ENCODE data around the gene SREBF1. TPM values are rescaled to one million over a fixed set of nuclear protein-coding genes. Genes with fewer than 3 reads are reported as not detected.

SREBF1 gene
- total and polyA plus RNA-seq, 2 of the 4 experiments (the other 2 are of a cell fraction) = 3.4 to 20.4 TPM

GRCh38 chr17:17886226-17886625 lies 49.4 kb upstream of the SREBF1 start:
- Histone ChIP-seq H2AFZ (replicated peaks; ENCODE audit: low read length, poor library complexity) (no peak overlapping the region), H4K8ac (ENCODE audit: low read depth in 2 of 2, low read length in 2 of 2) (no peak overlapping the region), H4K91ac (ENCODE audit: insufficient read depth, low read depth, low read length) (no peak overlapping the region), H2BK20ac (ENCODE audit: low read depth, low read length) (no peak overlapping the region), H3K27ac (ENCODE audit: insufficient read depth, low read length) (no peak overlapping the region), H3K14ac (replicated peaks; ENCODE audit: low read depth, low read length) (no peak overlapping the region), H3K4me3 (ENCODE audit: insufficient read depth, low read depth, low read length) (no peak overlapping the region), H2AK5ac (ENCODE audit: low read depth, low read length) (no peak overlapping the region), H3K27me3 (ENCODE audit: control insufficient read depth, insufficient read depth, low read length) (no peaks in the 10 kb centered on the region), H3K4me2 (ENCODE audit: low read depth, low read length) (no peak overlapping the region), H2AK9ac (replicated peaks; ENCODE audit: low read depth, low read length, poor library complexity) (no peak overlapping the region), H3K9me3 (ENCODE audit: control insufficient read depth, insufficient read depth, low read length) (no peaks in the 10 kb centered on the region), H2BK15ac (ENCODE audit: low read depth, low read length) (no peak overlapping the region), H4K20me1 (ENCODE audit: insufficient read depth, low read length) (0 out of 2 replicates have a peak, but pooled peaks cover 5% of the 10 kb centered on the region), H3K18ac (ENCODE audit: low read depth, low read length) (no peak overlapping the region), H3K23ac (ENCODE audit: low read depth, low read length) (no peak overlapping the region), H2BK5ac (ENCODE audit: low read depth, low read length, poor library complexity, severe bottlenecking) (no peak overlapping the region), H3K9me1 (ENCODE audit: insufficient read depth, low read length) (peaks cover 4% of the 10 kb centered on the region; the same call in 1 of the 2 replicates), H3K56ac (ENCODE audit: extremely low read depth, insufficient read depth, low read length) (no peak overlapping the region), H3K79me1 (ENCODE audit: low read depth in 1 of 2, low read length in 2 of 2) (peaks cover 0 to 2% of the 10 kb centered on the region in 2 experiments; a peak in 2 of 4 replicates), H3K4me1 (ENCODE audit: control insufficient read depth, insufficient read depth, low read length) (peaks cover 4% of the 10 kb centered on the region; the same call in 1 of the 2 replicates), H3K4ac (ENCODE audit: low read depth, low read length) (no peak overlapping the region), H3K9ac (ENCODE audit: low read depth, low read length) (no peak overlapping the region), H2BK120ac (ENCODE audit: low read depth, low read length) (no peak overlapping the region), H4K5ac (ENCODE audit: low read depth, low read length) (no peak overlapping the region), H3K36me3 (ENCODE audit: control insufficient read depth, insufficient read depth, low read length) (peaks cover 28% of the 10 kb centered on the region)
- BruUV-seq (replicated peaks) = no TSS peak
- ATAC-seq (ENCODE audit: low read depth) (no peak), DNase-seq (no peak)
- WGBS, 2 experiments (ENCODE audit: extremely low coverage in 2 of 2, insufficient read length in 1 of 2) = 71% methylated on average over 1 of the region's 6 CpGs; no CpG with 5 or more reads in 1 of the 2 experiments
- intact Hi-C loops (cut with micrococcal nuclease) = no loop called here
- in situ Hi-C loops (cut with MboI; ENCODE audit: low sequenced_read_pairs) = loop anchor here (25.0 kb wide), 1 partner anchor 524 kb away; no protein-coding TSS in a partner anchor
- dilution Hi-C loops (cut with HindIII; ENCODE audit: low sequenced_read_pairs, unreplicated experiment) = no loop called here
- ChIA-PET POLR2A (ENCODE audit: unreplicated experiment) (no interaction called here), CTCF (no interaction called here)
- TF ChIP-seq MXI1 (IDR thresholded peaks at IDR 0.05; ENCODE audit: borderline replicate concordance, low read depth, low read length) = no peak
- TF ChIP-seq POLR2A (IDR thresholded peaks at IDR 0.05; ENCODE audit: low read depth, low read length) = no peak
- TF ChIP-seq ELK1 (IDR thresholded peaks at IDR 0.05; ENCODE audit: borderline replicate concordance, low read depth, low read length) = no peak
- no peak for TF ChIP-seq MAFK (IDR thresholded peaks at IDR 0.05; ENCODE audit: low read depth, low read length)
- no peak for TF ChIP-seq BHLHE40 (IDR thresholded peaks at IDR 0.05; ENCODE audit: low read depth, low read length)

Measured in IMR-90 (cell line).